Measurements from ENCODE around the gene KAT6B.

DNA sequence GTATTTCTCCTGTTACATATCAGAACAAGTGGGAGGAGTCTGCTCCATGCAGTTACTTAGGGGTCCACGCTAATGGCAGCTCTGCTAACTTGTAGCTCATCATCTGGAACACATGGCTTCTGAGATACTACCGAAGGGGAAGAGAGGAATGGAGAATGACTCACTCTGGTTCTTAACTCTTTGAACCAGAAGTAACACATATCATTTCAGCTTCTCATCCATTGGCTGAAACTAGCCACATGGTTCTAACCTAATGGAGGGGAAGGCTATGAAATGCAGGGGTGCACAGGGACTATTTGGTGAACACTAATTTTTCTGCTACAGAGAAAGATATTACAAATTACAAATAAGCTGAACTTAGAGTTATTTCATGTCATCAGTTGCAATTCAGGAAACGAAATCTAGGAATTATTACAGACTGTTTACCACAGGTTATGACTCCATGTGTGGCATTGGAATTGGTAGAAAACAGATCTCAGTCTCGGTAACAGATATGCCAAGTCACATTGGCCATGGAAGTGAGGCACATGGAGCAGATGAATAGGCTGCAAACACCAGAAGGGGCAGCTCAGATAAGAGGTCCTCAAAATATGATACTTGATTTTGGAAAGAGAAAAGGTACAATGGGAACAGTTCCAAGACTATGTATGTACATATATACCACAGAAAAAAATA, 9.4 kb upstream of the KAT6B start:
- TF ChIP-seq, protein P1, sequence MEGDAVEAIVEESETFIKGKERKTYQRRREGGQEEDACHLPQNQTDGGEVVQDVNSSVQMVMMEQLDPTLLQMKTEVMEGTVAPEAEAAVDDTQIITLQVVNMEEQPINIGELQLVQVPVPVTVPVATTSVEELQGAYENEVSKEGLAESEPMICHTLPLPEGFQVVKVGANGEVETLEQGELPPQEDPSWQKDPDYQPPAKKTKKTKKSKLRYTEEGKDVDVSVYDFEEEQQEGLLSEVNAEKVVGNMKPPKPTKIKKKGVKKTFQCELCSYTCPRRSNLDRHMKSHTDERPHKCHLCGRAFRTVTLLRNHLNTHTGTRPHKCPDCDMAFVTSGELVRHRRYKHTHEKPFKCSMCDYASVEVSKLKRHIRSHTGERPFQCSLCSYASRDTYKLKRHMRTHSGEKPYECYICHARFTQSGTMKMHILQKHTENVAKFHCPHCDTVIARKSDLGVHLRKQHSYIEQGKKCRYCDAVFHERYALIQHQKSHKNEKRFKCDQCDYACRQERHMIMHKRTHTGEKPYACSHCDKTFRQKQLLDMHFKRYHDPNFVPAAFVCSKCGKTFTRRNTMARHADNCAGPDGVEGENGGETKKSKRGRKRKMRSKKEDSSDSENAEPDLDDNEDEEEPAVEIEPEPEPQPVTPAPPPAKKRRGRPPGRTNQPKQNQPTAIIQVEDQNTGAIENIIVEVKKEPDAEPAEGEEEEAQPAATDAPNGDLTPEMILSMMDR (IDR thresholded peaks at IDR 0.05): no peak
- no peak for TF ChIP-seq POLR2A (IDR thresholded peaks at IDR 0.05)
